Measurements from ENCODE around the gene GATD1.
"Not testable (repeated sequence)": the region's sequence is repeated elsewhere in the genome, so short reads cannot be mapped to it uniquely, and the experiment has no call there.

Gene GATD1

GRCh38 chr11:763549-764321 lies 13.6 kb downstream of the GATD1 start:
- no peak for DNase-seq (ENCODE audit: low read depth, low spot score)

DNA sequence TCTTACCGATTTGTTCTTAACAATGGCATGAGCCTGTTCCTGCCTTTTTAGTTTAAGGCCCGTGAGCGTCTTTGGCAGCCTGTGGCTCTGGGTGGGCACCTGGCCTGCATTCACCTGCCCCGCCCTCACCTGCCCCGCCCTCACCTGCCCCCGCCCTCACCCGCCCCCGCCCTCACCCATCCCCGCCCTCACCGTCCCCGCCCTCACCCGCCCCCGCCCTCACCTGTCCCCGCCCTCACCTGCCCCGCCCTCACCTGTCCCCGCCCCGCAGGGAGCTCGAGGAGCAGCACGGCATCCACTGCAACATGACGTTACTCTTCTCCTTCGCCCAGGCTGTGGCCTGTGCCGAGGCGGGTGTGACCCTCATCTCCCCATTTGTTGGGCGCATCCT lies 14.2 kb downstream of the GATD1 start:
- no peak for DNase-seq (ENCODE audit: low read depth, low spot score)

DNA sequence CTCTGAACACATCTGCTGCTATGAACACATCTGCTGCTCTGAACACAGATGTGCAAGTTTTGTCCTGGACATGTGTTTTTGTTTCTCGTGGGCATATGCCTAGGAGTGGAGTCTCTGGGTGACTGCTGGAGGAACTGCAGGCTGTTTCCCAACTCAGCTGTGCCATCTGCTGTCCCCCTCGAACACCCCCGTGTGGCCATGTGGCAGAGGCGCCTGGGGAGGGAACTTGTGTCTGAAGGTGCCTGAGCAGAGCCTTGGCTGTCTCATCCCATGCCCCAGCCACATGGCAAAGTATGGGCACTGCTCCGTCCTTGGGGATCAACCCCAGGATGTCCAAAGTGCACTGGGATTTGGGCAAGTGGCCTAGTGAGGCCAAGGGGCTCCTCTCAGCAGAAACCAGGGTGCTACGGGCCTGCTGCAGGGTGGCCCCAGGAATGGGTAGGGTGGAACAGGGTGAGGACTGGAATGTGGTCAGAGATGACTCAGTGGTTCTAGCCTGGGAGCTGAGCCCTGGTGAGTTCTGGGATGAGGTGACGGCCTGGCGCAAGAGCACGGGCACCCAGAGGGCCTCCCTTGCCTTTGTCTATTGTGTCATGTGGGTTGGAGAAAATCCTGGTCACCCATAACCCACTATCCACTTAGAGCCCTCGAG lies 14.7 kb downstream of the GATD1 start:
- no peak for DNase-seq (ENCODE audit: low read depth, low spot score)

GRCh38 chr11:761526-762108 lies 15.7 kb downstream of the GATD1 start:
- DNase-seq (ENCODE audit: low read depth, low spot score): no peak

- DNase-seq (ENCODE audit: low read depth, low spot score): no peak
These were observed 17.1 kb downstream of the GATD1 start for GRCh38 chr11:760236-760635.

DNA sequence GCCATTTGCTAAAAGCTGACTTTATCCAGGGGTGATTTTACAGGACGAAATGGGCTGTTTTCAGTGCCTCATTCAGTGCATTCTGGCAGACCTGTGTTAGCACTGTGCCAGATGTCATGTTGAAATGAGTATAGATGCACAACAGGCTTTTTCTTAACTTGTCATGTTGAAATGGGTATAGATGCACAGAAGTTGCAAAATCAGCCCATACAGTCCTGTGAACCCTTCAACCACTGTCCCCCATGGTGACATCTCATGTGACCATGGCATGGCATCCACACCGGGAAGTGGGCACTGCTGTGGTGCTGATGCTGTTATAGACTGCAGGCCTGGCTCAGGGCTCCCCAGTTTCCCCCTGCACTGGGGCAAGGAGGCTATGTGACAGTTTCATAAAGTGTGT lies 27.6 kb downstream of the GATD1 start:
- DNase-seq (ENCODE audit: low read depth, low spot score): no peak

DNA sequence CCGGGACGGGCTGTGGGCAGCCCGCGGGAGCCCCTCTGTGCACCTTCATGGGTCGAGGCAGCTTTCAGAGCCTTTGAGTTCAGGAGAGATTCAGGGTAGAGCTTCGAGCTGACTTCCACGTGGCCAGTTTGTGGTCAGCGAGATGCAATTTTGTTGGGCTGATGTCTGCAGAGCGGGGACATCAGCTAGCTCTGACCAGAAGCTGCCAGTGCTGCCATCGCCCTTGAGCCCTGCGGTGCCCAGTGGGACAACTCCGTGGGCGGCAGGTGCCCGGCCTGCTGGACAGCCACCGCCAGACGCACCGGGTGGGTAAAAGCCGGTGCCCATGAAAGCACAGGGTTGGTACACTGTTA lies 29.3 kb downstream of the GATD1 start:
- DNase-seq (ENCODE audit: low read depth, low spot score): no peak

DNA sequence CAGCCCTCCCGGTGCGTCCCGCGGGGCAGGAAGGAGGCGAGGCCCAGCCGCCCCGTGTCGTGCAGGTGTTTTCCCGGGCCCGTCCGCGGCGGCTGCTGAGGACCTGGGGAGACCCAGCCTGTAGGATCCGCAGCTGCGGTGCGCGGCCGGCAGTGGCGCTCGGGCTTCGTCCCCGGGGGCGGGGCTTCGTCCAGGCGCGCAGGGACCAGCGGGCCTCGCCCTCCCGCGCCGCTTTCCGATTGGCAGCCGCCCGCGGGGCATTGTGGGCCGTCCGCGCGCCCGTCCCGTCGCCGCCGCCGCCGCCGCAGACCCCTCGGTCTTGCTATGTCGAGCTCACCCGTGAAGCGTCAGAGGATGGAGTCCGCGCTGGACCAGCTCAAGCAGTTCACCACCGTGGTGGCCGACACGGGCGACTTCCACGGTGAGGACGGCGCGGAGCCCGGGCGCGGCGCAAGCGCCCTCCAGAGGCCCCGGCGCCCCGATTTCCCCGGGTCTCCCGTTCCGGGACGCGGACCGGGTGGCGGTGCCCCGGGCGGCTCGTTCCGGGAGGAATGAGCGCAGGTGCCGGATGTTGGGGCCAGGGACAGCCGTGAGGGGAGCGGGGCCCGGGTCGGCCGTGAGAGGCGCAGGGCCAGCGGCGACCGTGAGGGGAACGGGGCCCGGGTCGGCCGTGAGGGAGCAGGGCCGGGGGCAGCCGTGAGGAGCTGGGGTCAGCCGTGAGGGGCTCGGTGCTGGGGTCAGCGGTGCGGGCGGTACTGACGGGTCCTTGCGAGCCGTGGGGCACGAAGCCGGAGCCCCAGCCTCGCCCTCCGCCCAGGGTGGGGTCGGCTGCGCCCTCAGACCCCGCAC lies 29.9 kb downstream of the GATD1 start, which contains the start of gene TALDO1:
Gene TALDO1 (plus strand): TSS at position 307 of the 849 bp plus-strand sequence. CDS start 18 bp downstream, at position 325.
- DNase-seq (ENCODE audit: low read depth, low spot score): no peak

DNA sequence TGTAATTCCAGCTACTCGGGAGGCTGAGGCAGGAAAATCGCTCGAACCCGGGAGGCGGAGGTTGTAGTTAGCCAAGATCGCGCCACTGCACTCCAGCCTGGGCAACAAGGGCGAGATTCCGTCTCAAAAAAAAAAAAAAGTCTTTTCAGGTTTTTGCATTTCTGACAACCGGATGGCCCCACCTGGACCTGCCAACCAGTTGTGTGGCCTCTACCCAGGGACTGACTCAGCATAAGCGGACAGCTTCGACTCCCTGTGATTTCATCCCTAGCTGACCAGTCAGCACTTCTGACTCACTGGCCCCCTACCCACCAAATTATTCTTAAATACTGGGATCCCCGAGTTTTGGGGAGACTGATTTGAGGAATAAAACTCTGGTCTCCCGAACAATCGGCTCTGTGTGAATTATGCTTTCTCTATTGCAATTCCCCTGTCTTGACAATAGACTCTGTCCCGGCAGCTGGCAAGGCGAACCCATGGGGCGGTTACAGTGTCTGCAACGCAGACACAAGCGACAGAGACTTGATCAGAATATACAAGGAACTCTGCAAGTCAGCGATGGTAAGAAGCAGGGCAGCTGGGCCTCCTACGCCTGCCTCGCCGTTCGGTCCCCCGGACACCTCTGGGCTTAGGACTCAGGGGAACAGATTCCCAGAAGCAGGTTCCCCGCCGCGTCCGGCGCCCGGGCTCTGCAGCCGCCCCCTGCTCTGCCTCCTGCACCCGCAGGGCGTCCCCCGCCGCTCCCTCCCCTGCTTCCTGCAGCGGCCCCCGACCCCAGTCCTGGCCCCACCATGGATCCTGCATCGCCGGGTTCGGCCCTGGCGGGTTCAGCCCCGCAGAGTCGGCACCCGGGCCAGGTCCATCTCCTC lies 30.8 kb downstream of the GATD1 start:
- no peak for DNase-seq (ENCODE audit: low read depth, low spot score)

- DNase-seq (ENCODE audit: low read depth, low spot score): no peak
These were observed 31.9 kb downstream of the GATD1 start for GRCh38 chr11:745428-745827.

DNA sequence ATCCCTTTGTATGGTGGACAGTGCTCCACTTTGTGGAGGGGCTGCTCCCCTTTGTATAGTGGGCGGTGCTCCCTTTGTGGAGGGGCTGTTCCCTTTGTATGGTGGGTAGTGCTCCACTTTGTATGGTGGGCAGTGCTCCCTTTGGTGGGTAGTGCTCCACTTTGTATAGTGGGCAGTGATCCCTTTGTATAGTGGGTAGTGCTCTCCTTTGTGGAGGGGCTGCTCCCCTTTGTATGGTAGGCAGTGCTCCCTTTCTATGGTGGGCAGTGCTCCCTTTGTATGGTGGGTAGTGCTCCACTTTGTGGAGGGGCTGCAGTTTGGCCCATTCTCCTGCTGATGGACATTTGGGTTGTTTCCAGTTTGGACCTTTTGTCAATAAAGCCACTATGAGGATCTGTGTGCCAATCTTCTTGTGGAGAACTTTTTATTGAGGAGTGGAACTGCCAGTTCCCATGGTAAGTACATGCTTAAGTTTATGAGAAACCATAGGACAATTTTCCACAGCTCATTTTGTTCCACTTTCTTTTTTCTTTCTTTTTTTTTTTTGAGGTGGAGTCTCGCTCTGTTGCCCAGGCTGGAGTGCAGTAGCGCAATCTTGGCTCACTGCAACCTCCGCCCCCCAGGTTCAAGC lies 34.6 kb downstream of the GATD1 start:
- DNase-seq (ENCODE audit: low read depth, low spot score): no peak

DNA sequence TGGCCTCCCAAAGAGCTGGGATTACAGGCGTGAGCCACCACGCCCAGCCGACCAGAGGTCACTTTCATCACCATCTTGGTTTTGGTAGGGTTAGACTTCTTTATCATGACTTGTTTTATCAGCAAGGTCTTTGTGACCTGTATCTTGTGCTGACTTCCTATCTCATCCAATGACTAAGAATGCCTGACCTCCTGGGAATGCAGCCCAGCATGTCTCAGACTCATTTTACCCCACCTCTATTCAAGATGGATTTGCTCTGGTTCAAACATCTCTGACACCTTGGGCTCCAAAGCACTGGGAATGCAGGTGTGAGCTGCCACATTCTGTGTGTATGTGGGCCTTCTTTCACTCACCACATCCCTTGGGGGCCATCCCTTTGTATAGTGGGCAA lies 35.1 kb downstream of the GATD1 start:
- no peak for DNase-seq (ENCODE audit: low read depth, low spot score)

DNA sequence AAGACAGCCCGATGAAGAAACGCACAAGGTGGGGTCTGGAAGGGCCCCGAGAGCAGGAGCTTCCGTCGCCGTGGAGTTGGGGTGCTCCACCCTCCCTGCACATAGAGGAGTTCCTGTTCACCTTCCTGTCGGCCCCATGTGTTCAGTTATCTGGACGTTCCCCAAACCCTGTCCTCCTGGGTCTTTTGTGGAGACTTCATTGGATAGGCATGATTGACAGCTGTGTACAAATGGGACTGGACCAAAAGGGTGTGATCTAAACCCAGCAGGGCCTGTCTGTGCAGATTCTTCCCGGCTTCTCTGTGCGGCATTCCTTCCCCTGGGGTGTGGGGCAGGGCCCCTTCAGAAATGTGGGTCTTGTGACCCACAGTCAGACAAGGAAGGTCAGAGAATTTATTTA lies 39.4 kb downstream of the GATD1 start:
- DNase-seq (ENCODE audit: low read depth, low spot score): not testable (repeated sequence)

DNA sequence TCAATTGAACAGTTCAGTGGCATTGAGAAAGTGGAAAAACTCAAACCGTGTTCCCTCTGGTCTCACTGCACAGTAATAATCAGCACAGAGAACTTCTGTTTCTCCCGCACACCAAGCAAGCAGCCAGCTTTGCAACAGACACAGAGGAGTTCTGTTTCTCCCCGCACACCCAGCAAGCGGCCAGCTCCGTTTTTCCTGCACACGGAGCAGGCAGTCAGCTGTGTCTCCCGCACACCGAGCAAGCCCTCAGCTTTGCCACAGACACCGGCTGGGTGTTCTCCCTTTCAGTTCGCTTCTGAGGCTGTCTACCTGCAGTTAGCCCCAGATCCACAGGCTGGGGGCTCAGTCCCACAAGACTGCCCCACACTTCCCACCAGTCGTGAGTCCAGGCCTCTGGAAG lies 39.9 kb downstream of the GATD1 start:
- no peak for DNase-seq (ENCODE audit: low read depth, low spot score)

DNA sequence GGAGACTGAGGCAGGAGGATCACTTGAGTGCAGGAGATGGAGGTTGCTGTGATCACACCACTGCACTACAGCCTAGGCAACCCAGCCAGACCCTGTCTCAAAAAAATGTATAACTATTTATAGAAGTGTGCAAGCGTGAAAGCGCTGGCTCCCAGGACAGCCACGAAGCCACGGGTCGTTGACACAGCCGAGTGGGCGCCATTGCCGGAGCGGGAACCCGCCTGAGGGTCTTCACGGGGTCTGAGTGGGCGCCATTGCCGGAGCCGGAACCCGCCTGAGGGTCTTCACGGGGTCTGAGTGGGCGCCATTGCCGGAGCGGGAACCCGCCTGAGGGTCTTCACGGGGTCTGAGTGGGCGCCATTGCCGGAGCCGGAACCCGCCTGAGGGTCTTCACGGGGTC lies 42.7 kb downstream of the GATD1 start:
- DNase-seq (ENCODE audit: low read depth, low spot score): not testable (repeated sequence)

GRCh38 chr11:733072-733471 lies 44.2 kb downstream of the GATD1 start:
- no peak for DNase-seq (ENCODE audit: low read depth, low spot score)

DNA sequence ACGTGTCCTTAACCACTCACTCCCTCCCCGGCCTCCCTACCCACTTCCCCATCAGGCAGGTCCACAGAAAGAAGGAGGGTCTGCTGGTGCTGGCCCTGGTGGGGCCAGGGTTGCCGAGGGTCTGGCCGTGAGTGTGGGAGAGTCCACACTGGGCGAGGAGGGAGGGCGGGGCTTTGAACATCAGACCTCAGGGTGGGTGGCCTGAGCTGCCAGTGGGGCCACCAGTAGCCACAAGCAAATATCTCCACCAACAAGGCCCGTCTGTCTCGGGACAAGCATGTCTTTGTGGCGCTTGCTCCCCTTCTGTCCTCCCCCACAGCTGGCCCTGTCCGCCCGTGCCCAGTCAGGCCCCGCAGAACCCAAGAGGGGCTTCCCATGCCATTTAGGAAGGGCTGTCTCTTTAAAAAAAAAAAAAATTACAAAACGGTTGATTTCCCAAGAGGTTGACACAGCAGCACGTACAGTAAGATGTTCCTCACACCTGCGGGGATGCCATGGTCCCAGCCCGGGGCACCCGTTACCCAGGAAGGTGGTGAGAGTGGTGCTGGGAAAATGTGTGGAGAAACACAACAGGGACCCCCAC lies 47.7 kb downstream of the GATD1 start:
- DNase-seq (ENCODE audit: low read depth, low spot score): no peak

DNA sequence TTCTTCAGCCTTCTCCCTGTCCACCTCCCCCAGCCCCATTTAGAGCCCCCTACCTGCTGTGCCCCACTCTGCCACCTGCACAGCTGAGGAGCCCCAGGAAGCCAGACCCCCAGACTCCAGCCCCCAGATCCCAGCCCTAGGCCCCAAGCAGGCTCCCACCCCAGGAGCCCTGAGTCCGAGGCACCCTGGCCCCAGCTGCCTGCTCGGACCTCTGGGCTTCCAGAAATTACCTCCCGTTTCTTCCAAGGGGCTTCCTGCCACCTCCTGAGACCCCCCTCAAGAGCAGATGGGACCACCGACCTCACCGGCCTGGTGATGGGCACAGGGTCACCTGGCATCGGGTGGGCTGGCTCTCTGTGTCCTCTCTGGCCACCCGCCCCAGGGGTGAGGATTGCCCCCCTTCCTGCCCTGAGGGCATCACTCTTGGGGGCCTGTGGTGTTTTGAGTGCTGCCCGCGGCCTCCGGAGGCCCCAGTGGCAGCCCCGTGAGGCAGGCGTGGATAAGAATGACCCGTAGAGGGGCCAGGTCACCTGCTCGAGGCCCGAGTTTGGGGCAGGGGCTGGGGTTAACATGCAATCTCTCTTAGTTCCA lies 48.3 kb downstream of the GATD1 start:
- DNase-seq (ENCODE audit: low read depth, low spot score): no peak

GRCh38 chr11:727859-728748 lies 49.2 kb downstream of the GATD1 start:
- no peak for DNase-seq (ENCODE audit: low read depth, low spot score)

Data from brain pericyte (primary cell).